ENCODE results near the gene SECISBP2.

DNA sequence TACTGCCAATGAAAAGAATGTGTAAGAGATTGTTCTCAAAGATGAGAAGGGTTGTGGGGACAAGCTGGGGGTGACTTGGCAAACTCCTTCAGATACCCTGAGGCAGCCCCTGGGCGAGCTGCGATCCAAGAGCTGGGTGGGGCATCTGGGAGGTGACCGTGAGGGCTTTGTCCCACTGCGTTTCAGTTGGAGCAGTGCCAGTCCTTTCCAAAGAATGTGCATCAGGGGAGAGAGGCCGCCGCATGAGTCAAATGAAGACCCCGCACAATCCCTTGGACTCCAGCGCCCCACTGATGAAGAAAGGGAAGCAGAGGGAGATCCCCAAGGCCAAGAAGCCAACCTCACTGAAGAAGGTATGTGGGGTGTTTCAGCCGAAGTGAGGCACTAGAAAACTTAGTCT is 28.4 kb downstream of the SECISBP2 start:
- no peak for TF ChIP-seq MYC (IDR thresholded peaks at IDR 0.05; ENCODE audit: low read depth, low read length)
- TF ChIP-seq, protein P1, sequence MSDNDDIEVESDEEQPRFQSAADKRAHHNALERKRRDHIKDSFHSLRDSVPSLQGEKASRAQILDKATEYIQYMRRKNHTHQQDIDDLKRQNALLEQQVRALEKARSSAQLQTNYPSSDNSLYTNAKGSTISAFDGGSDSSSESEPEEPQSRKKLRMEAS (IDR thresholded peaks at IDR 0.05; ENCODE audit: low read depth, low read length) = no peak
- TF ChIP-seq, protein P2, sequence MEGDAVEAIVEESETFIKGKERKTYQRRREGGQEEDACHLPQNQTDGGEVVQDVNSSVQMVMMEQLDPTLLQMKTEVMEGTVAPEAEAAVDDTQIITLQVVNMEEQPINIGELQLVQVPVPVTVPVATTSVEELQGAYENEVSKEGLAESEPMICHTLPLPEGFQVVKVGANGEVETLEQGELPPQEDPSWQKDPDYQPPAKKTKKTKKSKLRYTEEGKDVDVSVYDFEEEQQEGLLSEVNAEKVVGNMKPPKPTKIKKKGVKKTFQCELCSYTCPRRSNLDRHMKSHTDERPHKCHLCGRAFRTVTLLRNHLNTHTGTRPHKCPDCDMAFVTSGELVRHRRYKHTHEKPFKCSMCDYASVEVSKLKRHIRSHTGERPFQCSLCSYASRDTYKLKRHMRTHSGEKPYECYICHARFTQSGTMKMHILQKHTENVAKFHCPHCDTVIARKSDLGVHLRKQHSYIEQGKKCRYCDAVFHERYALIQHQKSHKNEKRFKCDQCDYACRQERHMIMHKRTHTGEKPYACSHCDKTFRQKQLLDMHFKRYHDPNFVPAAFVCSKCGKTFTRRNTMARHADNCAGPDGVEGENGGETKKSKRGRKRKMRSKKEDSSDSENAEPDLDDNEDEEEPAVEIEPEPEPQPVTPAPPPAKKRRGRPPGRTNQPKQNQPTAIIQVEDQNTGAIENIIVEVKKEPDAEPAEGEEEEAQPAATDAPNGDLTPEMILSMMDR (IDR thresholded peaks at IDR 0.05; ENCODE audit: low read depth, low read length) = no peak

Measured in NB4 (cell line).